Activated CD8-positive, alpha-beta memory T cell treated with anti-CD3 and anti-CD28 coated beads, Interleukin-2, amount 10 ng/mL, durations not matched to agents 7 days and 5 days (primary cell): ENCODE data around the gene PDLIM1. TPM values are rescaled to one million over a fixed set of nuclear protein-coding genes. Genes with fewer than 3 reads are reported as not detected.
"Not testable (repeated sequence)": the region's sequence is repeated elsewhere in the genome, so short reads cannot be mapped to it uniquely, and the experiment has no call there.

Source experiments
- ATAC-seq: fragments of 150-1000 bp; cut with Tn5 transposase; one replicate; pipeline ENCODE4 v1.10.0; 2021; ENCODE audit warnings: moderate library complexity
- CTCF ChIA-PET: fragments of 350-600 bp; sonication (Branson Sonifier 250); formaldehyde crosslinking; loops from one replicate; lab custom pipeline; 2021; ENCODE audit warnings: antibody characterized with exemption; lab: Charles Lee
- DNase-seq: peaks from one replicate; pipeline ENCODE4 v3.0.0-alpha.2; 2020
- H3K27ac Mint-ChIP-seq: one replicate; pipeline ENCODE4 v1.8.0; 2021; ENCODE audit warnings: mild to moderate bottlenecking, mixed read lengths
- H3K27me3 Mint-ChIP-seq: one replicate; pipeline ENCODE4 v1.8.0; 2021; ENCODE audit warnings: mixed read lengths
- H3K36me3 Mint-ChIP-seq: one replicate; pipeline ENCODE4 v1.8.0; 2021; ENCODE audit warnings: mild to moderate bottlenecking, mixed read lengths
- H3K4me1 Mint-ChIP-seq: one replicate; pipeline ENCODE4 v1.8.0; 2021; ENCODE audit warnings: mixed read lengths
- H3K4me3 Mint-ChIP-seq: one replicate; pipeline ENCODE4 v1.8.0; 2021; ENCODE audit warnings: mild to moderate bottlenecking, moderate library complexity, mixed read lengths
- H3K9me3 Mint-ChIP-seq: one replicate; pipeline ENCODE4 v1.8.0; 2022; ENCODE audit warnings: low read depth, mixed read lengths
- total RNA-seq, 2 experiments: library from RNA; stranded (reverse); gene quantifications; one replicate each; pipeline ENCODE4 v1.2.3, GENCODE V29; 2021

PDLIM1 gene
- total RNA-seq, 2 experiments from 2014 or later: 4.8 to 22.7 TPM

DNA sequence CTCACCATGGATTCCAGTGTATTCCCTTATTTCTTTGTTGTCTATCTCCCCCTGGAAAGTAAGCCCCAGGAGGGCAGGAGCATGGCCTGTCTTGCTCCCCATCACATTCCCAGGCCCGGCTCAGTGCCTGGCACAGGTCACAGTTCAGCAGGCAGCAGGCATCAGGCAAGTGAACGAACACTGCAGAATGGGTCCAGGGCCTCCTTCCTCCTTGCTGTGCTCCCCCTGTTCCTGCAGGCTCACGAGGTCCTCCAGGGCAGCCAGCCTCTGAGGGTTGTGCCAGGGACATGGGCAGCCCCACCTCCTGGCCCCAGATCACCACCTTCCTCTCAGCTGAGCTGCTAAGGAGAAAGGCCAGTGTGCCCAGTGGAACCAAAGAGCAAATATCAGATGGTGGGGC is 41.8 kb downstream of the PDLIM1 start:
- peaks cover 24% of the 10 kb centered on the region for H3K27me3 Mint-ChIP-seq
- peaks cover 2% of the 10 kb centered on the region for H3K36me3 Mint-ChIP-seq
- DNase-seq (no peak), ATAC-seq (no peak)
- CTCF ChIA-PET: interaction anchor here (1.5 kb wide), 1 partner anchor 114 kb away, joined by 8 read pairs; no protein-coding TSS in a partner anchor
- H3K27ac Mint-ChIP-seq: no peak overlapping the region
- H3K4me3 Mint-ChIP-seq: no peak overlapping the region
- peaks cover 35% of the 10 kb centered on the region for H3K4me1 Mint-ChIP-seq
- no peaks in the 10 kb centered on the region for H3K9me3 Mint-ChIP-seq

GRCh38 chr10:95247881-95248583 is 42.8 kb downstream of the PDLIM1 start:
- Mint-ChIP-seq H3K36me3 (peaks cover 2% of the 10 kb centered on the region), H3K9me3 (no peaks in the 10 kb centered on the region)
- CTCF ChIA-PET: interaction anchor here (2.0 to 7.8 kb wide), 6 partner anchors 10 to 127 kb away, joined by 14 to 246 read pairs (median 22); no protein-coding TSS in a partner anchor

DNA sequence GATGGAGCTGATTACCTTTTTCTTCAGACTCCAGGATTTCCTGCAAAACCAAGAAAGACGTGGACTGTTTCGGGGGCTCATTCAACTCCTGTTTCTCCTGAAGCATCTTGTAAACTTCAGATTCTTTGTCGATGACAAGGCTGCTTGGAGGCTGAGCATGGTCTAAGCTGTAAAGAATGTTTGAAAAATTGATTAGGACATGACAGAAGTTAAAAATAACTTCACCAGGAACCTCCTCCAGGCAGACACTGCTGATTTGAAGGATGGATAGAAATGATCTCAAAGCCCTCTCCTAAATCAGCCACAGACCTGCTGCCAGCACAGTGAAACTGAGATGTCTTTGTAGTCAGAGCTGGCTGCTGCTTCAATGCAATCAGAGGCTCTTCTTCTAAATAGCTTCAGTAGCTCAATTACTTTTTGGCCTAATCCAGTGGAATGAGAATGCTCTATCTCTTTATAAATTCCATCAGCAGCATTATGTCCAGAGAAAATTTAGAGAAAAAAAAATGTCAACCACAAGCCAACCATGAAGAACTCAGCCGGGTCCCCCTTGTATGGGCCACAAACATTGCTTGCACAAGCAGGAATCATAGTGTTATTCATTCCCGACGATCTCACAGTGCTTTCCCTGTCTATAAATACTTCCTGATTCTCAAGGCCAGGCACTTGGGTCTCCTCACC is 43.5 kb downstream of the PDLIM1 start:
- CTCF ChIA-PET: interaction anchor here (0.7 to 7.8 kb wide), 23 partner anchors 10 to 619 kb away, joined by 3 to 246 read pairs (median 5); partner anchors contain the start of gene PDLIM1
- DNase-seq: no peak
- H3K4me3 Mint-ChIP-seq: no peak overlapping the region
- no peaks in the 10 kb centered on the region for H3K9me3 Mint-ChIP-seq
- no peak overlapping the region for H3K27ac Mint-ChIP-seq
- ATAC-seq: no peak
- peaks cover 2% of the 10 kb centered on the region for H3K36me3 Mint-ChIP-seq
- peaks cover 37% of the 10 kb centered on the region for H3K4me1 Mint-ChIP-seq
- peaks cover 21% of the 10 kb centered on the region for H3K27me3 Mint-ChIP-seq

More at GRCh38 chr10:95247881-95248583, 42.8 kb downstream of the PDLIM1 start:
- ATAC-seq: no peak
- Mint-ChIP-seq H3K4me3 (no peak overlapping the region), H3K4me1 (peaks cover 37% of the 10 kb centered on the region), H3K27ac (no peak overlapping the region), H3K27me3 (peaks cover 27% of the 10 kb centered on the region)
- no peak for DNase-seq

DNA sequence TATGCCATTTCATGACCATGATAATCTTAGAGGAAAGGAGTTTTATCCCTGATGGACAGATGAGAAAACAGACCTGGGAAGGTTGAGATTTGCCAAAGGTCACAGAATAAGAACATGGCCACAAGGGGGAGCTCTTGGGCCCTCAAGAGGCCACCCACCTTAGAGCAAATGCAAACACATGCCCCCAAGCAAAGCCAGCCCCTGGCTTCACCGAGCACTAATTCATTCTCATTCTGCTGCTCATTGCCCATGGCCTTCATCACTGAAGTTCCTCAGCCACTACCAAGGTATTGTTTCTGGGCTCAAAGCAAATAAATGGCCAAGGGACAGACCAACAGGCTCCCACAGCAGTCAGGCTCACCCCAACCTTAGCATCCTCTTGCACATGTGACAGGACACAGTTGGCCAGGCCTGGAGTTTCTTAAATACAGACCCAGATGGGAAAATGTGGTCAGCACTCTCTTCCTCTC is 44.2 kb downstream of the PDLIM1 start:
- Mint-ChIP-seq H3K27ac (peak overlapping the region; percentile 16), H3K9me3 (no peaks in the 10 kb centered on the region), H3K4me1 (peaks cover 37% of the 10 kb centered on the region), H3K4me3 (no peak overlapping the region), H3K27me3 (peaks cover 13% of the 10 kb centered on the region), H3K36me3 (peaks cover 2% of the 10 kb centered on the region)
- CTCF ChIA-PET: interaction anchor here (0.7 to 7.8 kb wide), 32 partner anchors 11 to 618 kb away, joined by 3 to 246 read pairs (median 4); partner anchors contain the start of gene PDLIM1
- peak; percentile 82 for DNase-seq
- ATAC-seq: peak; percentile 70

- CTCF ChIA-PET: interaction anchor here (0.7 to 7.8 kb wide), 28 partner anchors 10 to 616 kb away, joined by 3 to 246 read pairs (median 4); no protein-coding TSS in a partner anchor
- H3K4me1 Mint-ChIP-seq: peaks cover 37% of the 10 kb centered on the region
- no peaks in the 10 kb centered on the region for H3K9me3 Mint-ChIP-seq
- peaks cover 2% of the 10 kb centered on the region for H3K36me3 Mint-ChIP-seq
- peak overlapping the region; percentile 56 for H3K27ac Mint-ChIP-seq
- peak; percentile 61 for DNase-seq
- peaks cover 8% of the 10 kb centered on the region for H3K27me3 Mint-ChIP-seq
- H3K4me3 Mint-ChIP-seq: peak overlapping the region; percentile 24
- ATAC-seq: peak; percentile 78
Observed at GRCh38 chr10:95245425-95246055, 45.3 kb downstream of the PDLIM1 start.

DNA sequence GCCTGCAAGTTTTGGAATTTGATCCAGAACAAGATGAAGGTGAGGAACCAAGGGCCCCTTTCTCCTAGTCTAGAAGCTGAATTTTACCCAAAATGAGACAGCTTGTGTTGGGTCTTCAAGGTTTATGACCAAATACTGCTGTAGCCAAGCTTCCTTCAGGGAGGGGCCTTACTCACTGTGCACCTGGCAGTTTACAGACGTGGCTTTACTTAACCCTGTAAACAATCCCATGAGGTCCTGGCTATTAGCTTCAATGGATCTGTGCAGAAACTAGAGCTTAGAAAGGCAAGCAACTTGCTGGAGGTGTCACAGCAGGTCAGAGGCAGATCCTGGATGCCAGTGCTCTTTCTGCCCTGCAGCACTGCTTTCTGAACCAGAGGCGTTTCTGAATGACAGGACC is 46.7 kb downstream of the PDLIM1 start:
- CTCF ChIA-PET: interaction anchor here (0.7 to 7.8 kb wide), 16 partner anchors 10 to 131 kb away, joined by 3 to 246 read pairs (median 4); no protein-coding TSS in a partner anchor
- no peak for ATAC-seq
- Mint-ChIP-seq H3K36me3 (peaks cover 11% of the 10 kb centered on the region), H3K9me3 (no peaks in the 10 kb centered on the region), H3K27me3 (peaks cover 8% of the 10 kb centered on the region), H3K27ac (no peak overlapping the region), H3K4me1 (peaks cover 37% of the 10 kb centered on the region), H3K4me3 (no peak overlapping the region)
- no peak for DNase-seq

DNA sequence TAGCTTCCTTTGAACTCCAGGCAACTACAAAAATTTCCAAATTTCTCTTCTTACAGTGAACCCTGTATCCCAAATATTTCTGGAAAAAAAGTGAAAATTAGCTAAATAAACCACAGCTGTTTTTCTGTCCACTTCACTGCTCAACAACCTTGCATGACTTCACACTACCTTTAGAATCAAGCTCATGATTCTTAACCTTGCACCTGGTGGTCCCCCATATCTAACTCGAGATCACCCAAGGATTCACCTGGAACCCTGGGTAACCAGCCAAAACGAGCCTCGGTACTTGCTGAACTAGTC is 47.5 kb downstream of the PDLIM1 start:
- Mint-ChIP-seq H3K9me3 (no peaks in the 10 kb centered on the region), H3K27ac (no peak overlapping the region), H3K4me3 (no peak overlapping the region), H3K36me3 (peaks cover 16% of the 10 kb centered on the region), H3K27me3 (peaks cover 8% of the 10 kb centered on the region), H3K4me1 (peaks cover 37% of the 10 kb centered on the region)
- ATAC-seq: no peak
- CTCF ChIA-PET: interaction anchor here (0.8 to 7.8 kb wide), 26 partner anchors 9 to 613 kb away, joined by 3 to 246 read pairs (median 4); no protein-coding TSS in a partner anchor
- no peak for DNase-seq

GRCh38 chr10:95242581-95243317 is 48.1 kb downstream of the PDLIM1 start:
- Mint-ChIP-seq H3K36me3 (peaks cover 16% of the 10 kb centered on the region), H3K4me1 (peaks cover 39% of the 10 kb centered on the region), H3K4me3 (no peak overlapping the region), H3K27me3 (peaks cover 8% of the 10 kb centered on the region), H3K9me3 (no peaks in the 10 kb centered on the region), H3K27ac (no peak overlapping the region)
- CTCF ChIA-PET: interaction anchor here (0.8 to 7.8 kb wide), 26 partner anchors 9 to 612 kb away, joined by 3 to 246 read pairs (median 3); no protein-coding TSS in a partner anchor
- ATAC-seq (peak; percentile 40), DNase-seq (peak; percentile 57)

DNA sequence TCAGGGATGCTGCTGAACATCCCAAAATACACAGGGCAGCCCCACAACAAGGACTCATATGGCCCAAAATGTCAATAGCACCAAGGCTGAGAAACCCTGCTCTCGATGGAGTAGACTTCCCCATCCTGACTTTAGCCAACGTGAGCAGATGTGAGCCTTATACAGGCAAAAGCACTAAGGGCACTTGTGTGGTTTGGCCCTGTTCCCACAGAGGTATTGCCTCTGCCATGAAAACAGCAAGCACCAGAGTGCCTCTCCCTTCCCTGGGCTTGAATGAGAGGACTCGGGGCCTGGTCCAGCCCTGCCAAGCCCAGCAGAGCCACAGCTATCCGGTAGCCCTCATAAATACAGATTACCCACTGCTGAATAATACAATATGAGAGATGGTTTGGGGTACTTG is 49.3 kb downstream of the PDLIM1 start:
- Mint-ChIP-seq H3K27ac (no peak overlapping the region), H3K4me3 (no peak overlapping the region), H3K4me1 (peaks cover 40% of the 10 kb centered on the region), H3K27me3 (peaks cover 11% of the 10 kb centered on the region), H3K36me3 (peaks cover 19% of the 10 kb centered on the region), H3K9me3 (no peaks in the 10 kb centered on the region)
- DNase-seq (no peak), ATAC-seq (no peak)
- CTCF ChIA-PET: interaction anchor here (0.8 to 7.8 kb wide), 4 partner anchors 11 to 121 kb away, joined by 3 to 246 read pairs (median 18); no protein-coding TSS in a partner anchor

GRCh38 chr10:95240811-95241210 is 50.0 kb downstream of the PDLIM1 start:
- DNase-seq: no peak
- CTCF ChIA-PET: interaction anchor here (0.5 to 7.8 kb wide), 5 partner anchors 10 to 137 kb away, joined by 3 to 246 read pairs (median 3); no protein-coding TSS in a partner anchor
- no peak overlapping the region for H3K27ac Mint-ChIP-seq
- peaks cover 21% of the 10 kb centered on the region for H3K36me3 Mint-ChIP-seq
- no peak overlapping the region for H3K4me3 Mint-ChIP-seq
- H3K27me3 Mint-ChIP-seq: peaks cover 11% of the 10 kb centered on the region
- H3K4me1 Mint-ChIP-seq: peaks cover 40% of the 10 kb centered on the region
- H3K9me3 Mint-ChIP-seq: no peaks in the 10 kb centered on the region
- ATAC-seq: no peak

DNA sequence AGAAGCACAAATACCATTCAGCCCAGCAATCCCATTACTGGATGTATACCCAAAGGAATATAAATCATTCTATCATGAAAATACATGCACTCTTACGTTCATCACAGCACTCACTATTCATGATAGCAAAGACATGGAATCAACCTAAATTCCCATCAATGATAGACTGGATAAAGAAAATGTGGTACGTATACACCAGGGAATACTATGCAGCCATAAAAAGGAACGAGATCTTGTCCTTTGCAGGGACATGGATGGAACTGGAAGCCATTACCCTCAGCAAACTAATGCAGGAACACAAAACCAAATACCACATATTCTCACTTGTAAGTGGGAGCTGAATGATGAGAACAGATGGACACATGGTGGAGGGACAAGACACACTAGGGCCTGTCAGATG is 50.7 kb downstream of the PDLIM1 start:
- peaks cover 19% of the 10 kb centered on the region for H3K36me3 Mint-ChIP-seq
- not testable (repeated sequence) for H3K9me3 Mint-ChIP-seq, DNase-seq, ATAC-seq, H3K4me3 Mint-ChIP-seq, H3K27ac Mint-ChIP-seq
- peaks cover 11% of the 10 kb centered on the region for H3K27me3 Mint-ChIP-seq
- H3K4me1 Mint-ChIP-seq: peaks cover 40% of the 10 kb centered on the region
- CTCF ChIA-PET: interaction anchor here (1.5 to 7.8 kb wide), 3 partner anchors 123 to 134 kb away, joined by 3 to 246 read pairs (median 8); no protein-coding TSS in a partner anchor
